H9 (cell line): ENCODE data around the gene RALGAPA2. TPM values are rescaled to one million over a fixed set of nuclear protein-coding genes. Genes with fewer than 3 reads are reported as not detected.
A peak's percentile ranks its signal among the peaks of the same experiment; 100 is the strongest.

Source experiments
- DNase-seq: peaks from one replicate; pipeline ENCODE4 v3.0.0-alpha.2; 2017
- H2AFZ ChIP-seq: one replicate; pipeline ENCODE4 v1.6.1; 2013; ENCODE audit warnings: mild to moderate bottlenecking, low read length, control low read depth, moderate library complexity
- H2AK5ac ChIP-seq: 2 replicates; pipeline ENCODE4 v1.6.1; 2013; ENCODE audit warnings: low read length, control low read depth, mixed read lengths; ENCODE audit not compliant: insufficient read length
- H2BK120ac ChIP-seq: one replicate; pipeline ENCODE4 v1.6.1; 2013; ENCODE audit warnings: low read depth, mild to moderate bottlenecking, low read length, control low read depth, inconsistent platforms; ENCODE audit not compliant: poor library complexity, severe bottlenecking
- H2BK12ac ChIP-seq: 2 replicates; pipeline ENCODE4 v1.6.1; 2013; ENCODE audit warnings: low read length, control low read depth, mixed read lengths, low read depth; ENCODE audit not compliant: insufficient read length
- H2BK15ac ChIP-seq: 2 replicates; pipeline ENCODE4 v1.6.1; 2013; ENCODE audit warnings: low read depth, low read length, control low read depth
- H2BK20ac ChIP-seq: one replicate; pipeline ENCODE4 v1.6.1; 2013; ENCODE audit warnings: low read depth, mild to moderate bottlenecking, low read length, control low read depth, inconsistent platforms; ENCODE audit not compliant: poor library complexity, severe bottlenecking
- H2BK5ac ChIP-seq: 2 replicates; pipeline ENCODE4 v1.6.1; 2013; ENCODE audit warnings: low read length, control low read depth, mixed read lengths; ENCODE audit not compliant: insufficient read length
- H3K14ac ChIP-seq: 2 replicates; pipeline ENCODE4 v1.6.1; 2013; ENCODE audit warnings: low read length, control low read depth; ENCODE audit not compliant: insufficient read depth
- H3K18ac ChIP-seq: 2 replicates; pipeline ENCODE4 v1.6.1; 2013; ENCODE audit warnings: low read depth, mild to moderate bottlenecking, mixed read lengths, low read length, control low read depth; ENCODE audit not compliant: insufficient read length
- H3K23ac ChIP-seq: 2 replicates; pipeline ENCODE4 v1.6.1; 2013; ENCODE audit warnings: low read length, control low read depth, mixed read lengths, low read depth; ENCODE audit not compliant: insufficient read length
- H3K23me2 ChIP-seq: 2 replicates; pipeline ENCODE4 v1.6.1; 2013; ENCODE audit warnings: low read depth, mild to moderate bottlenecking, mixed read lengths, low read length, control low read depth; ENCODE audit not compliant: insufficient read length, poor library complexity, severe bottlenecking
- H3K27ac ChIP-seq: 2 replicates; pipeline ENCODE4 v1.5.1; 2013; ENCODE audit warnings: low read length, control low read depth, mixed read lengths, low read depth; ENCODE audit not compliant: insufficient read length
- H3K27me3 ChIP-seq: 2 replicates; pipeline ENCODE4 v1.6.1; 2013; ENCODE audit warnings: low read length, control low read depth, inconsistent platforms; ENCODE audit not compliant: insufficient read depth
- H3K4ac ChIP-seq: 2 replicates; pipeline ENCODE4 v1.6.1; 2013; ENCODE audit warnings: low read depth, mild to moderate bottlenecking, control low read depth, inconsistent platforms, low read length, moderate library complexity
- H3K4me1 ChIP-seq: 2 replicates; pipeline ENCODE4 v1.6.1; 2013; ENCODE audit warnings: low read length, control low read depth, inconsistent platforms; ENCODE audit not compliant: insufficient read depth
- H3K4me2 ChIP-seq: 2 replicates; pipeline ENCODE4 v1.6.1; 2013; ENCODE audit warnings: low read length, control low read depth, mixed read lengths; ENCODE audit not compliant: insufficient read length, insufficient read depth
- H3K56ac ChIP-seq: 2 replicates; pipeline ENCODE4 v1.6.1; 2013; ENCODE audit warnings: low read depth, mild to moderate bottlenecking, mixed read lengths, low read length, control low read depth; ENCODE audit not compliant: insufficient read length
- H3K79me1 ChIP-seq: 2 replicates; pipeline ENCODE4 v1.6.1; 2013; ENCODE audit warnings: low read depth, mild to moderate bottlenecking, moderate library complexity, low read length, control low read depth, inconsistent platforms; ENCODE audit not compliant: insufficient read depth, poor library complexity, severe bottlenecking
- H3K79me2 ChIP-seq: 2 replicates; pipeline ENCODE4 v1.6.1; 2013; ENCODE audit warnings: low read length, control low read depth, inconsistent platforms; ENCODE audit not compliant: insufficient read depth
- H3K9ac ChIP-seq: 2 replicates; pipeline ENCODE4 v1.6.1; 2013; ENCODE audit warnings: low read length, control low read depth, mixed read lengths; ENCODE audit not compliant: insufficient read length; ENCODE audit errors: extremely low read depth
- H3K9me3 ChIP-seq: one replicate; pipeline ENCODE4 v1.6.1; 2013; ENCODE audit warnings: low read depth, low read length, inconsistent platforms; ENCODE audit not compliant: control insufficient read depth
- H3T11ph ChIP-seq: one replicate; pipeline ENCODE4 v1.6.1; 2013; ENCODE audit warnings: mild to moderate bottlenecking, low read length, control low read depth, inconsistent platforms
- H4K20me1 ChIP-seq: one replicate; pipeline ENCODE4 v1.6.1; 2013; ENCODE audit not compliant: control insufficient read depth, insufficient read length, insufficient read depth
- H4K5ac ChIP-seq: 2 replicates; pipeline ENCODE4 v1.6.1; 2013; ENCODE audit warnings: low read depth, mild to moderate bottlenecking, mixed read lengths, low read length, control low read depth; ENCODE audit not compliant: insufficient read length
- H4K8ac ChIP-seq: replicated peaks from 2 replicates; pipeline ENCODE4 v1.6.1; 2013; ENCODE audit warnings: low read length, control low read depth, mixed read lengths, low read depth; ENCODE audit not compliant: insufficient read length
- H4K91ac ChIP-seq: 2 replicates; pipeline ENCODE4 v1.6.1; 2013; ENCODE audit warnings: low read depth, mild to moderate bottlenecking, moderate library complexity, mixed read lengths, low read length, control low read depth; ENCODE audit not compliant: insufficient read length
- H3K27ac Mint-ChIP-seq, 3 experiments: 2 replicates in 2 of 3; 3 replicates in 1 of 3; pipeline ENCODE4 v1.8.0; 2020 to 2021; ENCODE audit warnings: mixed read lengths in 3 of 3, mild to moderate bottlenecking in 1 of 3, moderate library complexity in 1 of 3
- H3K27me3 Mint-ChIP-seq: 2 replicates; pipeline ENCODE4 v1.8.0; 2021; ENCODE audit warnings: low read depth, mild to moderate bottlenecking, moderate library complexity, mixed read lengths
- H3K36me3 Mint-ChIP-seq, 3 experiments: 2 replicates in 2 of 3; 3 replicates in 1 of 3; pipeline ENCODE4 v1.8.0; 2020 to 2021; ENCODE audit warnings: low read depth in 3 of 3, mixed read lengths in 3 of 3; ENCODE audit not compliant: insufficient read depth in 1 of 3
- H3K4me1 Mint-ChIP-seq, 2 experiments: 2 replicates each; pipeline ENCODE4 v1.8.0; 2020; ENCODE audit warnings: mixed read lengths in 2 of 2
- H3K4me3 Mint-ChIP-seq, 2 experiments: 2 replicates in 1 of 2; 3 replicates in 1 of 2; pipeline ENCODE4 v1.8.0; 2020 to 2021; ENCODE audit warnings: mild to moderate bottlenecking in 2 of 2, mixed read lengths in 2 of 2, moderate library complexity in 1 of 2
- H3K9me3 Mint-ChIP-seq, 2 experiments: 2 replicates in 1 of 2; 3 replicates in 1 of 2; pipeline ENCODE4 v1.8.0; 2020; ENCODE audit warnings: mild to moderate bottlenecking in 2 of 2, mixed read lengths in 2 of 2, moderate library complexity in 1 of 2
- CTCF ChIP-seq: fragments of 200-600 bp; sonication (generic); conservative IDR thresholded peaks from 3 replicates; pipeline ENCODE4 v1.8.0; 2021; ENCODE audit warnings: antibody characterized with exemption, mild to moderate bottlenecking
- WGBS: extraction: QIAGEN DNeasy Blood & Tissue Kit; methylation state at CpG from one replicate; pipeline ENCODE4 v1.1.7; 2013; ENCODE audit warnings: missing lambda C conversion rate, low lambda C conversion rate, mixed read lengths; ENCODE audit not compliant: insufficient read length; ENCODE audit errors: extremely low coverage; 5-methylcytosine and 5-hydroxymethylcytosine counted together
- total RNA-seq: library from RNA; stranded (reverse); gene quantifications from 2 replicates; pipeline ENCODE4 v1.2.1, GENCODE V29; 2021

Gene RALGAPA2
- total RNA-seq, 1 experiment from 2014 or later, result 16.6 TPM

DNA sequence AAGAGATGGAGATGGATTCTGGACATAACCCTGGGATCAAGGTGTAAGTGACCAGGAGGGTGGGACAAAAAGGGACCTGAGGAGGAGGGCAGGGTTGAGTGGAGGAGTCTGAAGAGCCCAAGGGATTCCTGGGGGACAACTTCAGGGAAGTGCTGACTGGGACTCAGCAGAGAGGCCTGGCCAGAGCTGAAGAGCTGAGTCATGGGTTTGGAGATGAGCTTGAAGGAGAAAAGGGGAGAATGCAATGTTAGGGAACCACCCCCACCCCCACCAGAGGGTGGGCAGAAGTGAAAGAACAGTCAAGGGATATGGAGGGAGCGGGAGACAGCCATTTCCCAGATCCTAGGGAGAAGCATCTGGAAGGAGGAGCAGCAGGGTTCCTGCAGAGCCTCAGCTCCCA lies 289.3 kb downstream of the RALGAPA2 start:
- H3K14ac ChIP-seq, result no peak overlapping the region
- H2BK20ac ChIP-seq, result no peak overlapping the region
- no peak overlapping the region for H2BK12ac ChIP-seq
- no peak overlapping the region for H3K23ac ChIP-seq
- H4K8ac ChIP-seq, result no peak overlapping the region
- no peaks in the 10 kb centered on the region for H3K23me2 ChIP-seq
- no peak for DNase-seq
- H2BK120ac ChIP-seq, result no peak overlapping the region
- H3K27me3 ChIP-seq, result no peaks in the 10 kb centered on the region
- peaks cover 7 to 9% of the 10 kb centered on the region in 2 experiments for H3K4me1 Mint-ChIP-seq
- peak overlapping the region in 2 of 3 experiments; percentile 14 to 70; a peak in 4 of 7 replicates for H3K27ac Mint-ChIP-seq
- no peak for TF ChIP-seq CTCF
- H2AK5ac ChIP-seq, result no peak overlapping the region
- H4K91ac ChIP-seq, result no peak overlapping the region
- no peaks in the 10 kb centered on the region for H3K79me2 ChIP-seq
- no peaks in the 10 kb centered on the region for H3K79me1 ChIP-seq
- H3K9ac ChIP-seq, result no peak overlapping the region
- no peaks in the 10 kb centered on the region for H4K20me1 ChIP-seq
- no peak overlapping the region for H2BK15ac ChIP-seq
- no peaks in the 10 kb centered on the region for H3K9me3 ChIP-seq
- no peaks in the 10 kb centered on the region for H3K27me3 Mint-ChIP-seq
- peaks cover 0 to 3% (median 0%) of the 10 kb centered on the region in 3 experiments; a peak in 1 of 7 replicates for H3K36me3 Mint-ChIP-seq
- H2BK5ac ChIP-seq, result no peak overlapping the region
- no peak overlapping the region for H3K56ac ChIP-seq
- H3K27ac ChIP-seq, result no peak overlapping the region
- no peaks in the 10 kb centered on the region for H3K9me3 Mint-ChIP-seq
- H3T11ph ChIP-seq, result no peak overlapping the region
- no peak overlapping the region for H3K4me3 Mint-ChIP-seq
- H3K18ac ChIP-seq, result no peak overlapping the region
- no peak overlapping the region for H3K4ac ChIP-seq
- H4K5ac ChIP-seq, result no peak overlapping the region
- WGBS, result no CpG with 5 or more reads among the region's 1 CpG
- H3K4me2 ChIP-seq, result no peak overlapping the region
- H2AFZ ChIP-seq, result no peak overlapping the region
- no peaks in the 10 kb centered on the region for H3K4me1 ChIP-seq
